ENCODE data around the gene CSNK1G3. TPM values are rescaled to one million over a fixed set of nuclear protein-coding genes. Genes with fewer than 3 reads are reported as not detected.
"Not testable (repeated sequence)": the region's sequence is repeated elsewhere in the genome, so short reads cannot be mapped to it uniquely, and the experiment has no call there.

CSNK1G3 gene
- total and polyA plus RNA-seq, 2 experiments from 2014 or later: 19.6 to 65.1 TPM

- Mint-ChIP-seq H3K4me1 (no peaks in the 10 kb centered on the region), H3K4me3 (no peak overlapping the region), H3K9me3 (no peaks in the 10 kb centered on the region), H3K36me3 (ENCODE audit: low read depth) (no peaks in the 10 kb centered on the region), H3K27me3 (ENCODE audit: insufficient read depth, low read depth, poor library complexity) (no peaks in the 10 kb centered on the region), H3K27ac (no peak overlapping the region)
- Histone ChIP-seq H3K27me3 (ENCODE audit: insufficient read depth) (no peaks in the 10 kb centered on the region), H3K4me1 (ENCODE audit: insufficient read depth) (no peaks in the 10 kb centered on the region), H4K20me1 (replicated peaks; ENCODE audit: insufficient read depth) (no peaks in the 10 kb centered on the region), H3K36me3 (ENCODE audit: insufficient read depth) (no peaks in the 10 kb centered on the region), H2AFZ (no peak overlapping the region), H3K4me2 (no peak overlapping the region), H3K27ac (ENCODE audit: low read depth) (no peak overlapping the region), H3F3A (replicated peaks; ENCODE audit: low read depth) (no peaks in the 10 kb centered on the region), H3K9me2 (ENCODE audit: insufficient read depth) (no peaks in the 10 kb centered on the region), H3K79me2 (replicated peaks; ENCODE audit: insufficient read depth) (no peaks in the 10 kb centered on the region), H3K4me3 (no peak overlapping the region)
- DNase-seq (ENCODE audit: low spot score) (no peak), ATAC-seq (no peak)
- no peak for TF ChIP-seq CTCF (conservative IDR thresholded peaks at IDR 0.05; ENCODE audit: low read depth in 2 of 2)
- TF ChIP-seq ZNF114 (CRISPR knock-in tag; IDR thresholded peaks at IDR 0.05): no peak
- TF ChIP-seq ETS1 (IDR thresholded peaks at IDR 0.05): no peak
- TF ChIP-seq EZH2phosphoT487 (IDR thresholded peaks at IDR 0.05; ENCODE audit: unreplicated experiment): no peak
- no peak for TF ChIP-seq STAT1 (IDR thresholded peaks at IDR 0.05; ENCODE audit: unreplicated experiment)
- TF ChIP-seq REST (IDR thresholded peaks at IDR 0.05; ENCODE audit: unreplicated experiment): no peak
- TF ChIP-seq JUNB (IDR thresholded peaks at IDR 0.05; ENCODE audit: unreplicated experiment): no peak
- no peak for TF ChIP-seq EZH2 (IDR thresholded peaks at IDR 0.05; ENCODE audit: low read depth, unreplicated experiment)
- TF ChIP-seq POLR2AphosphoS5 (IDR thresholded peaks at IDR 0.05; ENCODE audit: low read depth): no peak
- no peak for TF ChIP-seq CREB1 (CRISPR knock-in tag; IDR thresholded peaks at IDR 0.05; ENCODE audit: low read depth)
- TF ChIP-seq NANOG (IDR thresholded peaks at IDR 0.05; ENCODE audit: borderline replicate concordance): no peak
These were observed 21.0 kb upstream of the CSNK1G3 start for GRCh38 chr5:123490974-123491373.

GRCh38 chr5:123495211-123495610, 16.8 kb upstream of the CSNK1G3 start:
- not testable (repeated sequence) for H3K4me3 ChIP-seq; H3K27me3 Mint-ChIP-seq (ENCODE audit: insufficient read depth, low read depth, poor library complexity); H3K36me3 ChIP-seq (ENCODE audit: insufficient read depth); ATAC-seq; H3K4me1 ChIP-seq (ENCODE audit: insufficient read depth); H3K4me2 ChIP-seq; H3K27me3 ChIP-seq (ENCODE audit: insufficient read depth); H3K27ac Mint-ChIP-seq; DNase-seq (ENCODE audit: low spot score); H3K79me2 ChIP-seq (replicated peaks; ENCODE audit: insufficient read depth); H3K9me2 ChIP-seq (ENCODE audit: insufficient read depth); H3K4me1 Mint-ChIP-seq; H4K20me1 ChIP-seq (replicated peaks; ENCODE audit: insufficient read depth); H3K36me3 Mint-ChIP-seq (ENCODE audit: low read depth); H2AFZ ChIP-seq; H3K27ac ChIP-seq (ENCODE audit: low read depth); H3F3A ChIP-seq (replicated peaks; ENCODE audit: low read depth); H3K4me3 Mint-ChIP-seq; H3K9me3 Mint-ChIP-seq
